Central memory CD4-positive, alpha-beta T cell (primary cell): Measurements from ENCODE around the gene GNG3.
"Not testable (repeated sequence)": the region's sequence is repeated elsewhere in the genome, so short reads cannot be mapped to it uniquely, and the experiment has no call there.

ENCODE experiments used
- DNase-seq: peaks from one replicate; pipeline ENCODE4 v3.0.0; 2022

The GNG3 gene

DNA sequence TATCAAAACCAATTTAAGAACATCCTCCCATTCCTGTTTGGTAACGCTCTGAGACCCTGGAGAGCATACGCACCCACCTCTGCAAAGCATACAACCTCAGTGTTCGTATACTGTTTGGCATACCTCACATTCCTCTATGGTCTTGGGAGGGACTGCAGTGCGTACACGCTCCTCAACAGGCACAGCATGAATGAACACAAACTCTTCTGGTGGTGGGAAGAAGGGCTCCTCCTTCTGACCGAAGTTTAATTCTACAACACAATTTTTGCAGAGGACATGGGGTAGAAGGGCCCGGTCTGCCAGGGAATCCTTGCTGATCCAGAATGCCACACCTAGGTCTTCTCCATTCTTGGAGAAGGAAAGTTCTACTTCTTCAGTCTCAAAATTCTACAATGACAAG, 14.5 kb downstream of the GNG3 start:
- DNase-seq = no peak

DNA sequence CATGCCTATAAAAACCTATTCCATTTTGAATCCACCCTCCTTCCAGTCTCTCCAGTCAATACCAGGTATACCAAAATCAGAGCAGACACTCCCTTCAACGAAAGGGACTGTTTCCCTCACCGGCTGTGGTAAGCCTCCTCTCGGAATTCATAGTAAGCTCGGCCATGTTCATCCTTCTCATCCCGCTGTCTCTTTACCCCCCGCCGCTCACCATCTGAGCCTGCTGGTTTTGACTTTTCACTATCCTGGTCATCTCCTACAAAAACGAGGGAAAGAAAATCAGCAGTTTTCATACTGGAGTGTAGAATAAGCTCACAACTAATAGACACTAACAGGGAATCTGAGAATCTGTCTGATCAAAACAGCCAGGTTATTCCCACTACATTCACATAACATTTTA, 16.7 kb downstream of the GNG3 start:
- no peak for DNase-seq

DNA sequence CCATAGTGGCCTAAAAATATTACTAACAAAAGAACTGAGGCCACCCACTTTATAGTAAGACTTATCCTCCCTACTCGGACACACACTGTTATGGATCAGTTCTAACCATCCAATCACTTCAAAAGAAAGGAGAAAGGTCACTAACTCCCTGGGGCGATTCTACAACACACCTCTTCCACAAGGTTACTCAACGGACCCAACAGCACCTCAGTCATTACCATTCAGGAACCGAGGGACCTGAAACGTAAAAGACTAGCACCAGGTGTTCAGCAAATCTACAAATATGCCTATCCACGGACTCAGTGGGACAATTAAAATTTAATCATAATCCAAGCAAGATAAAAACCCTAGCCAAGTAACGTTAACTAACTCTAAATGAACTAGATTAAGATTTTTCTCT, 18.2 kb downstream of the GNG3 start:
- DNase-seq = no peak

DNA sequence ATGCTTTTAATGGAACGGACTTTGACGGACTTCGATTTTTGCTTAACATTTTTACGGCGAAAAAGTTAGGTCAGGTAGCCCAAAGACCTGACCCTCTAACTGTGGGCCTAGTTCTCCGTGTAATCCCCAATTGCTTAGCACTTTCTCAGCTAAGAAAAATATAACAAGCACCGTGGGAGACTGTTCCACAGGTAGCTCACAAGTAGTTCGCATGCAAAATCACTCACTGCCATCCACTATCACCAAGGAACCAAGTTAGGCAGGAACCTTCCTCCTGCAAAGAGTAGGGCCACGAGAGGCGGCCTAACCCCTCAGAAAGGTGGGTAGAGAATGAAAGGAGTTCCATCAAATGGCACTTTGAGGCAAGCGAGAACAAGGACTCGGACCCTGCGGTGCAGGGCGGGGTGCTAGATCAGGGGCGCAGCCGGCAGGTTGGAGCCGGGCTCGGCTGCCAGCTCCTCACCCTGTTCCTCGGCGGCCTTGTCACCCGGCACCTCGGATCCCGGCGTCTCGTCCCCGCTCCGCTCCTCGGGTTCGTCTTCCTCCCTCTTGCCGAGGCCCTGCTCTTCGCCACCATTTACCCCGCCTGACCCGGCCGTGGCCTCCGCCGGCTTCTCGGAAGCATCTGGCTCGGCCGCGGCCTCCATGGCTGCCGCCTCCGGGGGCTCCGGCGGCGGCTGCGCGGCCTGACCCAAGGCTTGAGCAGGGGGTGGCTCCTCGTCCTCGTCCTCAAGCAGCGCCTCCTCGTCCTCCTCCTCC, 18.9 kb downstream of the GNG3 start:
- DNase-seq = no peak

DNA sequence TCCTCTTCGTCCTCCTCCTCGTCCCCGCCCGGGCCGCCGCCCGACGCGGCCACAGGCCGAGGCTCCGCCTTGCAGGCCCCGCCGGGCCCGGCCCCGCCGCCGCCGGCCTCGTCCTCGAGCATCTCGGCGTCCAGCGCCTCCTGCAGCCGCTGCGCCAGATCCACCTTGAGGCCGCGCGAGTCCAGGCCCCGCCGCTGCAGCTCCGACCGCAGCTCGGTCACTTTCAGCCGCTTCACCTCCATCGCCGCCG, 19.4 kb downstream of the GNG3 start:
- DNase-seq = no peak

DNA sequence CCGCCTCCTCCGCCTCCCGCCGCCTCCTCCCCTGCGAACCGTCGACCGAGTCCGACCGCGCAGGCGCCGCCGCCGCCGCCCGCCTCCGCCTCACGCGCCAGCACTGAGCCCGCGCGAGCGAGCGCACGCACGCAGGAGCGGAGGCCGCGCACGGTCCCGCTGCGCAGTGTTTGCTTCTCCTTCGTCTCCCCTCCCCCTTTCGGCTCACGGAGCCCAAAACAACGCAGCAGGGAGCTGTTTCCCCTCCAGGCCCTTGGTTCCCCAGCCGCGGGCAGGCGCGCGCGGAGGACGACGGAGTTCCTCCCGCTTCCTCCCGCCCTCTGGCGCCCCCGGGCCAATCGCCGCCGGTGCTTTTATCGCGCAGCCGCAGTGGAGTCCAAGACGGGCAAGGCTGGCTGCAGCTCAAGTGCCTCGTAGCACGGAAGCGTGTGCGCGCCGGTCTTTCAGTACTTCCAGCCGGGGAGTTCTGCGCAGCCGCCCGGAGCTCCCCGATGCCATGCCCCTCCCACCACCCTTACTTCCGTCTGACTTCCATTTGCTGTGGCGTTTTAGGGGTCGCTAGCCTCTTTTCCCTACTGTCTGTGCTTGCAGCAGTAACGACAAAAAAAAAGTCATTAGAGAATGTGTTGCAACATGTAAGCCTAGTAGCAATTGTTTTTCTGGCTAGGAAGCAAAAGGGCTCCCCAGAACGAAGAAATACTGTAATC, 19.8 kb downstream of the GNG3 start, which contains the start of gene HNRNPUL2:
Gene HNRNPUL2 (minus strand): TSS at position 293 of the 707 bp plus-strand sequence. CDS start 301 bp downstream, outside the sequence.
- DNase-seq = peak; percentile 99

DNA sequence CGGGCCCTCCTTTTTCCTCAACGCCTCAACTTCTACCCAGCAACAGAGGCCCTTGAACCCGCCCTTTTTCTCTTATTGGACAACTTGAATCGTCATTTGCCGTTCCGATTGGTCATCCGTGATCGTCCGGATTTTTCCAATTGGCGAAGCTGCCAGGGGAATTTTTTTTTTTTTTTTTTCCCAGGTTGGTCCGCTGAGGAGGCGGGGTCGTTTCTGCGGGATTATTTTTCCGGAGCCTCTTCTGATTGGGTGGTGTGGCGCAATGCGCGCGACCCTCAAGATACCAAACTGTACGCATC, 20.3 kb downstream of the GNG3 start:
- peak; percentile 94 for DNase-seq

DNA sequence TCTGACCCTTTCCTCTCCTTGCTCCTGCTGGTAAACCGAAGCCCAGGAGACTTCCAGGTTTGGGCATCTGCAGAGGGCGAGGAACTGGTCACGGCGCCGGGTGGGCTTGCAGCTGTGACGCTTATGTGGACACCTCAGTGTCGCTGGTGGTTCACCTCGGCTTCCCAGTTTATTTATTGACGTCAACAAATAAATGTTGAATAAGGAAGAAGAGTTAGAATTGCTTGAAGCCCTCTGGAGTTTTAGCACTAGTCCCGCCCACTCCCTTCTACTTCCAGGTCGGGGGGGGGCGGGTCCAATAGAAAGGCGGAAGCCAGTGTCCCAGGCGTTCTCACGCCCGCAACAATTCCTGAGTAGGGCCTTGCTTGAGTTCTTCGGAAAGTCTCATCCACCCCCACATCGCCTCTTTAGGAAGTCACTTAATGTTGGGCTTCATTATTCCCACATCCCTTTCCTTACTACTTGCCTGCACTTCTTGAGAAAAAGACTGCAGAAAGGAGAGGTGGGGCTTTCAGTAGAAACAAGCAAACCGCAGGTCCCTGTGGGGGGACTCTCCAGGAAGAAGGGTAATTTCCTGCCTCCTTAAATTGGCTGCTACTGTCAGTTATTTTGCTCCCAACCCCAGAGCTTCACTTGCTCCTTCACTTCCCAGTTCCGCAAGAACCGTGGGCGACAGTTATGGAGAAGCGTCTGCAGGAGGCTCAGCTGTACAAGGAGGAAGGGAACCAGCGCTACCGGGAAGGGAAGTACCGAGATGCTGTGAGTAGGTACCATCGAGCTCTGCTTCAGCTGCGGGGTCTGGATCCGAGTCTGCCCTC, 20.9 kb downstream of the GNG3 start, which contains the start of gene TTC9C:
Gene TTC9C (plus strand): TSS at position 316 of the 818 bp plus-strand sequence. CDS start 363 bp downstream, at position 679.
- DNase-seq = peak; percentile 83

DNA sequence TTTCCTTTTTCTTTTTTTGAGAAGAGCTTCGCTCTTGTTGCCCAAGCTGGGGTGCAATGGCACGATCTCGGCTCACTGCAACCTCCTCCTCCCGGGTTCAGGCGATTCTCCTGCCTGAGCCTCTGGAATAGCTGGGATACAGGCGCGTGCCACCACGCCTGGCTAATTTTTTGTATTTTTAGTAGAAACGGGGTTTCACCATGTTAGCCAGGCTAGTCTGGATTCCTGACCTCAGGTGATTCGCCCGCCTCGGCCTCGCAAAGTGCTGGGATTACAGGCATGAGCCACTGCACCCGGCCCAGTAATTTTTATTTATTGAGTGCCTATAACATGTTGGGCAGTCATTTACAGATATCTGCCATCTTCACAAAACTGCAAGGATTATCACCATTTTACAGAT, 22.6 kb downstream of the GNG3 start:
- DNase-seq = not testable (repeated sequence)

DNA sequence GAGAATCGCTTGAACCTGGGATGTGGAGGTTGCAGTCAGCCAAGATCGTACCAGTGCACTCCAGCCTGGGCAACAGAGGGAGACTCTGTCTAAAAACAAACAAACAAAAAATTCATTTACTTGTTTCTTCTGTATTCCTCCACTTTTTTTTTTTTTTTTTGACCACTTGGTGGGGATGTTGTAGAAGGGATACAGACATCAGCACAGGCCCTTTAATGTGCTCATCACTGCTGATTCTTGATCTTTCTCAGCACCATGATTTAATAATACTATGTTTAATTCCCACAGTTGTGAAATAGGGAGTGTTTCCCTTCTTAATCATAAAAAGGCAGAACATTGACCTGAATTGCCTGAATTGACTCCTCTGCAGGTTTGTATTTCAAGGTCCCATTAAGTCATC, 25.4 kb downstream of the GNG3 start:
- DNase-seq = no peak

DNA sequence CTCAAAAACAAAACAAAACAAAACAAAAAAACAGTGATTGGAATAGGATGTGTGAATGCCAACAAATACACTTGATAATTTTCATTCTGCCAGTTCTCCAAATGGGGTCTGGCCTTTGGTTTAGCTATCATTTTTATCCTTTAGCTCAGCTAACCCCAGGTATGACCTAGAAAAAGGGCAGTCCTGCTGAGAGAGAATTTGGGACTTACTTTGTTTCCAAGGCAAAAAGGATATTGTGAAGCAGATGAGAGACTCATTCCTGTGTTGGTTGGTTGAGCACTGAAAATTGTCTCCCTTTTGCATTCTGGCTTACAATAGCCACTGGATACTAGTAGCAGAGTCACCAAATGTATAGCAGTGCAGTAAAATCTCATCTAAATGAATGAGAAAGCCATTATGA, 29.7 kb downstream of the GNG3 start:
- DNase-seq = no peak

DNA sequence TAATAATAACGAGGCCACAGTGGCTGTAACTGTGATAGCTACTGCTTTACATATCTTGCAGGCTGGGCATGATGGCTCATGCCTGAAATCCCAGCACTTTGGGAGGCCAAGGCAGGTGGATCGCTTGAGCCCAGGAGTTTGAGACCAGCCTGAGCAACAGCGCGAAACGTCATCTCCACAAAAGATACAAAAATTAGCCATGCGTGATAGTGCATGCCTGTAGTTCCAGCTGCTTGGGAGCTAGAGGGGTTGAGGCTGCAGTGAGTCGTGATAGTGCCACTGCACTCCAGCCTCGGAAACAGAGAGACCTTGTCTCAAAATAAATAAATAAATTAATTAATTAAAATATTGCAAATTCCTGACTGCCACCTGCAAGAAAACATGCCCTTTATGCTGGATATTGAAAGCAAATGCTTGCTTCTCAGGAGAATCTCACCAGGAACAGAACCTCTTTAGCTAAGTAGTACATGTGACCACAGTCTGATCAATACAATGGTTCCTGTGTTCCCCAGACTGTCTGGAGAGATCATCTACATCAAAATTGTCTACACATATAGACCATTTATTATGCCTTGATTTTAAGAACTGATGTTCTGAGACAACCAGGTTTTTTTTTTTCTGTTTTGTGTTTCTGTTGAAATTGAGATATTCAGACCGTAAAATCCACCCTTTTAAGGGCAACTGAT, 40.1 kb downstream of the GNG3 start:
- no peak for DNase-seq

DNA sequence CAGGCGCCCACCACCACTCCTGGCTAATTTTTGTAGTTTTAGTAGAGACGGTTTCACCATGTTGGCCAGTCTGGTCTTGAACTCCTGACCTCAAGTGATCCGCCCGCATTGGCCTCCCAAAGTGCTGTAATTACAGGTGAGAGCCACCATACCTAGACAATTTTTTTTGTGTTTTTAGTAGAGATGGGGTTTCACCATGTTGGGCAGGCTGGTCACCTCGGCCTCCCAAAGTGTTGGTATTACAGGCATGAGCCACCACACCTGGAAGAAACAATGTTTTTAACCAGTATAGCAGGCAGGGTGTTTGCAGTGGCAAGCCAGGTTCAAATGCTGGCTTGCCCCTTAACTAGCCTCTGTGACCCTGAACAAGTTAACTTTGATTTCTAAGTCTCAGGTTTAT, 42.5 kb downstream of the GNG3 start:
- DNase-seq = not testable (repeated sequence)

DNA sequence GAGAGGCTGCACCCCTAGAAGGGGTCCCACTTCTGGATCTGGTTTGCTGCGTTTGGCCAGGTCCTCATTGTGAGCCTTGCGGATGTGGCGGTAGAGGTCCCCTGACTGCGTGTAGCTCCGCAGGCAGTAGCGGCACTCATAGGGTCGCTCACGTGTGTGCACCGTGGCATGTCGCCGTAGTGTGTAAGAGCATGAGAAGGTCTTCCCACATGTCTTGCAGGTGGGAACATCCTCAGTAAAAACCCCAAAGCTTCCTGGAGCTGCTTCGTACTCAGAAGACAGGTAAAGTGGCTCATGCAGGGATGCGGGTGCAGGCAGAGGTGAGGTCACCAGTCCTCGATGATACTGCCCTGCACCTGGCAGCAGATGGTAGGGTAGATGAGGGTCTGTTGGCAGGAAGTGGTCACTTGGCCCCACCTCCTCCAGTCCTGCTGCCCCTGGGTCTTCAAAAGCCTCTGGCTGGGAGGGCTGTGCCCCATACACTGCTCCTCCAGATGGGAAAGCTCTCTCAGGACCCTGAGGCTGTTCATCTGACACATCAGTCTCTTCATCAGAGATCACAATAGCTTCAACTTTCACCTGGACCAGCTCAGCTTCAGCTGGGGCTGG, 44.8 kb downstream of the GNG3 start:
- no peak for DNase-seq

DNA sequence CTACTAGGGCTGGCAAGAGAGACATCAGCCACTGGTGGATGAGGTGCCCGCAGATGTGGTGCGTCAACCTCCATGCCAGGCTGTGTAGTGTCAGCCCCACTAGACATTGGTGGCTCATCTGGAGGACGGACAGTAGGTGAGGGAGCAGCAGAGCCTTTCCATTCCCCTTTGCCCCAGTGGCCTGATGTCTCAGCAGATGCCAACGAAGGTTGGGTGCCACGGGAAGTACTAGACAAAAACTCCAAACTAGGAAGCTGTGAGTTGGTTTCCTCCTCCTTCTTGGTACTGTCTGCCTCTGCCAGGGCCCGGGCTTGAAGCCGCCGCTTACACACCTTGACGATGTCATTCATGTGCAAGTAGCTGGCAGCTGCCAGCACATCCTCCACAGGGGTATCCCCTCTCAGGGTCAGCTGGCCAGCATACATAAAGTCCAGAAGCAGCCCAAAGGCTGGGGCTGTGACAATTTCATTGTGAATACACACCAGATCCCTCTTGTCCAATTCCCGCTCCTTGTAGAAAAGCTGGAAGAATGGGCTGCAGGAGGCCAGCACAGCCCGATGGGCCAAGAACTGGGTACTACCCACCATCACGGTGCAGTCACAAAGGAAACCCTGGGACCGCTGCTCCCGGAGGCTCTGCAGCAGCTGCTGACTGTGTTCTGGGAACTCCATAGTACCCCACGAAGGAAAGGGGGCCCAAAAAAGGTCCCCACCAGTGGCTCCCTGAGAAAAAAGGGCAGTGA, 45.7 kb downstream of the GNG3 start:
- no peak for DNase-seq

DNA sequence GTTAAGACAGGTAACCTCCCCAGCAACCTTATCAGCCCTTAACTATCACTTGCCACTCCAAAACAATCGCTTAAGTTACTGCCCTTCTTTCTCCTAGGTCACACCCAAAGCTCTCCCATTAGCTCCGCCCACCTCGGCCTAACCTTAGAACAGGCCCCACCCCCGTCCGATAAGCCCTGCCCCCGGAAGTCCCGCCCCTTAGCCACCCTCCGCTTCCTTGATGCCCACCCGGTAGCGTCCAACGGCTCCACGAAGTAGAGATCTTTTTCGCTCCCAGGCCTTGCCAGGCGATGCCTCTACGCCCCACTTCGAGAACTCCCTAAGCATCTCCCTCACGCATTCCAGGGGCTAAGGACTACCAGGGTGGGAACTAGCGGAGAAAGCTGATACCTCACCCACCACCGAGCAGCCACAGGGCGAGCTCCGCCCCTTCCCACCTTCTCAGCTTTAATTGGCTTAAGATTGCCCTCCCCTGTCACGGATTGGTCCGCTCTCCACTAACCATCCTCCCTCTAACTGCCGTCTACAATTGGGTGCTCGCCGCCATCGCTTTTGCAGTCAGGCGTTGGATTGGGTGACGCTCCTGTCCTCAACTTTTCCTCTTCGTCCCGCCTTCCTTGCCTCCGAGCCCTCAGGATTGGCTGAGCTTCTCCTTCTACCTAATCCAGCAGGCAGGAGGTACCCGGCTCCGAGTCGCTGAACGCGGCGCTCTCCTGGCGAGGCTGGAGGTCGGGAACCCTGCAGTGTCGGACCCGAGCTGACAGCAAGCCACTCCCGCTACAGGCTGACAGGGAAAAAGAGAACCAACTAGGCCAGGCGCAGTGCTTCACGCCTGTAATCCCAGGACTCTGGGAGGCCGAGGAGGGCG, 46.5 kb downstream of the GNG3 start, which contains the start of gene ZBTB3:
Gene ZBTB3 (minus strand): TSS at position 425 of the 868 bp plus-strand sequence. CDS start 496 bp downstream, outside the sequence.
- peak; percentile 99 for DNase-seq

DNA sequence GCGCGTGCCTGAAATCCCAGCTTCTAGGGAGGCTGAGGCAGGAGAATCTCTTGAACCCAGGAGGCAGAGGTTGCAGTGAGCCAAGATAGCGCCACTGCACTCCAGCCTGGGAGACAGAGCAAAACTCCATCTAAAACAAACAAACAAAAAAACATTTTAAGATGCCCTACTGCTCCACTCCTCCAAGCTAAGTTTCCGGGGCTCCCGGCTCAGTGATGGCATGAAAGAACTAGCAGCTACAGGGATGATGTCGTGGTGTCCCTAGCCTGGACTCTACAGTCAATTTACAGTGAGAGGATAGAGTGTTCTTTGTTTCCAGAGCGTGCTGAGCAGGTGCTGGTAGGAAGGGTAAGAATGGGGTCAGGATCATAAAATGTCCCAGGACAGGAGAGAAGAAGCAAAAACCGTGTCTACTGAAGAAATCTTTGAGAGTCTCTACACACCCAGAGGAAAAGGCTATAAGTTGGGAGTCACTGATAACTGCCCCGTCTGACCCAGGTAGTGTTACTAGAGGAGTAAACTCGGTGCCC, 47.7 kb downstream of the GNG3 start:
- DNase-seq = no peak

DNA sequence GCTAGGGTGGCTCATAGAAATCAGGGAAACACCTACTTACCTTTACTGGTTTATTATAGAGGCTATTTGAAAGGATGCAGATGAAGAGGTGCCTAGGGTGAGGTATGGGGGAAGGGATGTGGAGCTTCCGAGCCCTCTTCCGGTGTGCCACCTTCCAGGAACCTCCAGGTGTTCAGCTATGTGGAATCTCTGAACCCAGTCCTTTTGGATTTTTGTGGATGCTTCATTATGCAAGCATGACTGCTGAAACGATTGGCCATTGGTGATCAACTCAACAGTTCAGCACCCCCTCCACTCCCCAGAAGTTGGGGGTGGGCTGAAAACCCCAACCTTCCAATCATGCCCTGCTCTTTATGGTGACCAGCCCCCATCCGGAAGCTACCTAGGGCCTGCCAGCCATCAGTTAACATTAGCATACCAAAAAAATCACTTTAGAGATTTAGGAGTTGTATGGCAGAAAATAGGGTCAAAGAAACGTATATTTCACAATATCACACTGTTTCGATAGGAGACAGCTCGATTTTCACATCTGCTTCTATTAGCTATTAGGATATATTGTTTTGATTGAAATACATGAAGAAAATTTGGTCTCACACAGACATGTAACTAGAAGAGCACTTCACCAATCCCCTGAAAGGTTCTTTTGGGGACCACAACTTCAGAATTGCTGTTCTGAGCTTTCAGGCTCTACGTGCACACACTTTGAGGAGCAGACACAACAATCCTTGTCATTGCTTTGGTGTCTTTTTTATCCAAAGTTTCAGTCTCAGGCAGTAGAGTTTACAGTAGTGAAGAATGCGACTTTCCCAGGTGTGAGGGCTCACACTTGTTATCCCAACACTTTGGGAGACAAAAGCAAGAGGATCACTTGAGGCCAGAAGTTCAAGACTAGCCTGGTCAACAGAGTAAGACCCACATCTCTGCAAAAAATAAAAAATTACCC, 50.6 kb downstream of the GNG3 start:
- DNase-seq = no peak
